K562 (cell line): ENCODE measurements around the gene NFYC. TPM values are rescaled to one million over a fixed set of nuclear protein-coding genes. Genes with fewer than 3 reads are reported as not detected.
A peak's percentile ranks its signal among the peaks of the same experiment; 100 is the strongest.

Source experiments
- BCOR ChIP-seq: fragments of 450-650 bp; IDR thresholded peaks from 2 replicates; pipeline ENCODE4 v1.6.1; 2016
- CBFB ChIP-seq: sonication (generic); formaldehyde crosslinking; IDR thresholded peaks from 2 replicates; pipeline ENCODE4 v1.4.0; 2020; ENCODE audit warnings: mild to moderate bottlenecking, missing genetic modification reagents
- CHD4 ChIP-seq: fragments of 200-600 bp; sonication (generic); IDR thresholded peaks from 3 replicates; pipeline ENCODE4 v1.6.1; 2012; ENCODE audit warnings: low read depth, mild to moderate bottlenecking, mixed read lengths, low read length, inconsistent platforms; ENCODE audit not compliant: insufficient read depth, insufficient replicate concordance, poor library complexity, severe bottlenecking
- FOSL1 ChIP-seq: fragments of 200-800 bp; sonication (Bioruptor generic); conservative IDR thresholded peaks from 2 replicates; pipeline ENCODE4 v1.6.1; 2016; ENCODE audit warnings: missing genetic modification characterization, missing compliant biosample characterization
- MAFG ChIP-seq: fragments of 450-650 bp; conservative IDR thresholded peaks from 2 replicates; pipeline ENCODE4 v1.6.1; 2016; ENCODE audit warnings: missing genetic modification characterization, missing compliant biosample characterization
- RBM25 ChIP-seq: fragments of 200-400 bp; formaldehyde crosslinking; IDR thresholded peaks from 2 replicates; pipeline ENCODE4 v1.6.1; 2018; ENCODE audit warnings: low read length, low read depth, moderate library complexity; ENCODE audit not compliant: severe bottlenecking
- SRSF3 ChIP-seq: fragments of 200-400 bp; formaldehyde crosslinking; IDR thresholded peaks from 2 replicates; pipeline ENCODE4 v1.6.1; 2016; ENCODE audit warnings: mild to moderate bottlenecking, low read length, moderate library complexity; ENCODE audit not compliant: insufficient read depth
- YBX1 ChIP-seq: fragments of 450-650 bp; IDR thresholded peaks from 2 replicates; pipeline ENCODE4 v1.7.1; 2016; ENCODE audit warnings: mild to moderate bottlenecking
- ZBTB1 ChIP-seq: sonication (generic); formaldehyde crosslinking; IDR thresholded peaks from 2 replicates; pipeline ENCODE4 v1.8.1; 2023; ENCODE audit warnings: missing genetic modification reagents, low read depth, mild to moderate bottlenecking, borderline replicate concordance
- ZNF212 ChIP-seq: fragments of 450-650 bp; formaldehyde crosslinking; IDR thresholded peaks from 2 replicates; pipeline ENCODE4 v1.4.0; 2020; ENCODE audit warnings: mild to moderate bottlenecking
- ZNF583 ChIP-seq: fragments of 250-450 bp; sonication (Bioruptor Pico); IDR thresholded peaks from 2 replicates; pipeline ENCODE4 v1.4.0; 2020
- ZNF584 ChIP-seq: fragments of 200-800 bp; sonication (Bioruptor generic); IDR thresholded peaks from 2 replicates; pipeline ENCODE4 v1.6.1; 2016; ENCODE audit warnings: low read depth, mild to moderate bottlenecking, missing genetic modification characterization, missing compliant biosample characterization
- polyA plus RNA-seq, 8 experiments: library from polyadenylated mRNA; depleted of rRNA in 4 of 8; stranded (reverse) in 5 of 8; unstranded in 3 of 8; fragments of >200 nt; fragmentation: Nextera tagmentation in 2 of 8; fragmentation: Illumina TruSeq in 1 of 8; extraction: Ambion mirVana in 2 of 8; extraction: Trizol in 1 of 8; gene quantifications; 2 replicates each; pipeline versions ENCODE4 v1.2.1 to v1.2.3, GENCODE V29; 2011 to 2014; ENCODE audit warnings: inconsistent platforms in 1 of 8, missing spikeins in 1 of 8
- total RNA-seq, 7 experiments: library from RNA; depleted of rRNA in 6 of 7; stranded (reverse); fragments of >200 nt in 6 of 7; fragmentation: Illumina TruSeq in 2 of 7; extraction: Trizol in 2 of 7; gene quantifications; 2 replicates each; pipeline versions ENCODE4 v1.2.1 to v1.2.3, GENCODE V29; 2011 to 2021; ENCODE audit warnings: low replicate concordance in 1 of 7
- TF ChIP-seq, protein P1 (sequence below): fragments of 450-650 bp; conservative IDR thresholded peaks from 2 replicates; pipeline ENCODE4 v1.6.1; 2016; ENCODE audit warnings: missing genetic modification characterization, low read depth, mild to moderate bottlenecking, missing compliant biosample characterization, moderate library complexity
- TF ChIP-seq, protein P2 (sequence below), 2 experiments: fragments of 150-350 bp in 1 of 2; IDR thresholded peaks; 2 replicates each; pipeline ENCODE4 v1.6.1; 2012 to 2016; ENCODE audit warnings: low read depth in 2 of 2, low read length in 2 of 2, mild to moderate bottlenecking in 1 of 2, moderate library complexity in 1 of 2
- TF ChIP-seq, protein P3 (sequence below), 3 experiments: fragments of 200-800 bp in 1 of 3; sonication (Bioruptor generic) in 1 of 3; sonication (generic) in 1 of 3; formaldehyde crosslinking in 1 of 3; IDR thresholded peaks; 2 replicates each; pipeline versions ENCODE4 v1.6.1 to v1.8.0; 2016 to 2022; ENCODE audit warnings: mild to moderate bottlenecking in 2 of 3, missing compliant biosample characterization in 2 of 3, missing genetic modification characterization in 2 of 3, missing genetic modification reagents in 1 of 3

NFYC gene
- total and polyA plus RNA-seq, 9 of the 15 experiments (the other 6 are each of a cell fraction or from before 2014, with no cell fraction given): 4.8 to 59.8 (median 41.1) TPM

DNA sequence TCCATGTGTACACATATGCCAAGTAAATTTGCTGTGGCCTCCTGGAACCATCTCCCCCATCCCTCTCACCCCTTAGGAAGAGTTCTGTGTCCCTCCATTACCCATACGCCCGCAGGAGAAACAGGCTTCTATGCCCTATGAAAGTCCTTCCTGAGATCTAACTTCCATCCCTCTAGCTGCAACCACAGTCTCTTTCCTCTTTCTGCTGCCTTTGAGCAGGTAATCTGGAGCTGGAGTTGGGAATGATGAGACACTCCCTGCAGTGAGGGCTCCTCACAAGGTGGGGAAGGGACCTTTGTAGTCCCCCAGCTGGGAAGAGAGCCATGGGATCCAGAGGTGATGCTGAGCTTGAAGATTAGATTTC is 90.1 kb downstream of the NFYC start (continued):
- TF ChIP-seq ZBTB1 (CRISPR knock-in tag): no peak
- peak; percentile 23 for TF ChIP-seq CHD4
- TF ChIP-seq ZNF583: no peak
- TF ChIP-seq, protein P1, sequence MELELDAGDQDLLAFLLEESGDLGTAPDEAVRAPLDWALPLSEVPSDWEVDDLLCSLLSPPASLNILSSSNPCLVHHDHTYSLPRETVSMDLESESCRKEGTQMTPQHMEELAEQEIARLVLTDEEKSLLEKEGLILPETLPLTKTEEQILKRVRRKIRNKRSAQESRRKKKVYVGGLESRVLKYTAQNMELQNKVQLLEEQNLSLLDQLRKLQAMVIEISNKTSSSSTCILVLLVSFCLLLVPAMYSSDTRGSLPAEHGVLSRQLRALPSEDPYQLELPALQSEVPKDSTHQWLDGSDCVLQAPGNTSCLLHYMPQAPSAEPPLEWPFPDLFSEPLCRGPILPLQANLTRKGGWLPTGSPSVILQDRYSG (tag): no peak
- TF ChIP-seq YBX1: no peak
- TF ChIP-seq ZNF212 (CRISPR knock-in tag): no peak
- peak; percentile 86 for TF ChIP-seq BCOR
- no peak for TF ChIP-seq ZNF584 (CRISPR knock-in tag)
- TF ChIP-seq CBFB: no peak
- no peak for TF ChIP-seq SRSF3
- peak; percentile 73 for TF ChIP-seq RBM25
- TF ChIP-seq, protein P2, sequence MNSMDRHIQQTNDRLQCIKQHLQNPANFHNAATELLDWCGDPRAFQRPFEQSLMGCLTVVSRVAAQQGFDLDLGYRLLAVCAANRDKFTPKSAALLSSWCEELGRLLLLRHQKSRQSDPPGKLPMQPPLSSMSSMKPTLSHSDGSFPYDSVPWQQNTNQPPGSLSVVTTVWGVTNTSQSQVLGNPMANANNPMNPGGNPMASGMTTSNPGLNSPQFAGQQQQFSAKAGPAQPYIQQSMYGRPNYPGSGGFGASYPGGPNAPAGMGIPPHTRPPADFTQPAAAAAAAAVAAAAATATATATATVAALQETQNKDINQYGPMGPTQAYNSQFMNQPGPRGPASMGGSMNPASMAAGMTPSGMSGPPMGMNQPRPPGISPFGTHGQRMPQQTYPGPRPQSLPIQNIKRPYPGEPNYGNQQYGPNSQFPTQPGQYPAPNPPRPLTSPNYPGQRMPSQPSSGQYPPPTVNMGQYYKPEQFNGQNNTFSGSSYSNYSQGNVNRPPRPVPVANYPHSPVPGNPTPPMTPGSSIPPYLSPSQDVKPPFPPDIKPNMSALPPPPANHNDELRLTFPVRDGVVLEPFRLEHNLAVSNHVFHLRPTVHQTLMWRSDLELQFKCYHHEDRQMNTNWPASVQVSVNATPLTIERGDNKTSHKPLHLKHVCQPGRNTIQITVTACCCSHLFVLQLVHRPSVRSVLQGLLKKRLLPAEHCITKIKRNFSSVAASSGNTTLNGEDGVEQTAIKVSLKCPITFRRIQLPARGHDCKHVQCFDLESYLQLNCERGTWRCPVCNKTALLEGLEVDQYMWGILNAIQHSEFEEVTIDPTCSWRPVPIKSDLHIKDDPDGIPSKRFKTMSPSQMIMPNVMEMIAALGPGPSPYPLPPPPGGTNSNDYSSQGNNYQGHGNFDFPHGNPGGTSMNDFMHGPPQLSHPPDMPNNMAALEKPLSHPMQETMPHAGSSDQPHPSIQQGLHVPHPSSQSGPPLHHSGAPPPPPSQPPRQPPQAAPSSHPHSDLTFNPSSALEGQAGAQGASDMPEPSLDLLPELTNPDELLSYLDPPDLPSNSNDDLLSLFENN (IDR thresholded peaks at IDR 0.05; ENCODE audit: low read depth in 2 of 2, low read length in 2 of 2): no peak
- TF ChIP-seq MAFG (tag): no peak
- TF ChIP-seq, protein P3, sequence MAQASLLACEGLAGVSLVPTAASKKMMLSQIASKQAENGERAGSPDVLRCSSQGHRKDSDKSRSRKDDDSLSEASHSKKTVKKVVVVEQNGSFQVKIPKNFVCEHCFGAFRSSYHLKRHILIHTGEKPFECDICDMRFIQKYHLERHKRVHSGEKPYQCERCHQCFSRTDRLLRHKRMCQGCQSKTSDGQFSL (CRISPR knock-in tag; IDR thresholded peaks at IDR 0.05): no peak
- TF ChIP-seq, protein P3 (tag; IDR thresholded peaks at IDR 0.05): no peak
- TF ChIP-seq FOSL1 (tag): no peak
